GF-D8 (cell line): ENCODE measurements around the gene LSM7.
A peak's percentile ranks its signal among the peaks of the same experiment; 100 is the strongest.

ENCODE experiments used
- DNase-seq: peaks from one replicate; lab custom pipeline; 2025; lab: John Stamatoyannopoulos, UW

Gene LSM7

GRCh38 chr19:2323707-2324106, 4.7 kb downstream of the LSM7 start:
- no peak for DNase-seq

GRCh38 chr19:2321565-2322283, 6.7 kb downstream of the LSM7 start:
- DNase-seq, result no peak

GRCh38 chr19:2320939-2321338, 7.4 kb downstream of the LSM7 start:
- no peak for DNase-seq

GRCh38 chr19:2320049-2320448, 8.3 kb downstream of the LSM7 start:
- DNase-seq, result no peak

- no peak for DNase-seq
Observed at GRCh38 chr19:2319551-2319950, 8.8 kb downstream of the LSM7 start.

- DNase-seq, result no peak
Observed at GRCh38 chr19:2318923-2319322, 9.5 kb downstream of the LSM7 start.

- DNase-seq, result no peak
Observed at GRCh38 chr19:2317756-2318155, 10.6 kb downstream of the LSM7 start.

- DNase-seq, result no peak
Observed at GRCh38 chr19:2317300-2317699, 11.1 kb downstream of the LSM7 start.

- DNase-seq, result peak; percentile 69
Observed at GRCh38 chr19:2315818-2316353, 12.5 kb downstream of the LSM7 start.

GRCh38 chr19:2315121-2315817, 13.1 kb downstream of the LSM7 start:
- DNase-seq, result no peak

GRCh38 chr19:2312820-2313501, 15.4 kb downstream of the LSM7 start:
- DNase-seq, result no peak

GRCh38 chr19:2311093-2311492, 17.3 kb downstream of the LSM7 start:
- DNase-seq, result no peak

GRCh38 chr19:2309734-2310362, 18.5 kb downstream of the LSM7 start:
- no peak for DNase-seq

GRCh38 chr19:2308114-2308556, 20.3 kb downstream of the LSM7 start, which contains the start of gene LINGO3:
Gene LINGO3, minus strand, starts transcription at chr19:2308154. Its CDS starts 16,378 bp downstream, at chr19:2291776.
- DNase-seq, result no peak

- DNase-seq, result no peak
Observed at GRCh38 chr19:2307518-2308012, 20.8 kb downstream of the LSM7 start.

GRCh38 chr19:2306971-2307370, 21.4 kb downstream of the LSM7 start:
- no peak for DNase-seq

GRCh38 chr19:2306281-2306806, 22.0 kb downstream of the LSM7 start:
- no peak for DNase-seq

- no peak for DNase-seq
Observed at GRCh38 chr19:2305452-2306280, 22.7 kb downstream of the LSM7 start.

GRCh38 chr19:2303211-2303798, 25.1 kb downstream of the LSM7 start:
- no peak for DNase-seq
